Activated T-helper 1 cell treated with anti-CD3 and anti-CD28 coated beads, Interleukin-2, amount 50 U/mL, for 16 hours (primary cell): ENCODE measurements around the gene WSB1.
A peak's percentile ranks its signal among the peaks of the same experiment; 100 is the strongest.

Experiments
- DNase-seq, 2 donors: peaks; one replicate each; pipeline ENCODE4 v3.0.0-alpha.2; 2020; ENCODE audit warnings: low read depth in 1 of 2, low spot score in 1 of 2

WSB1 gene

GRCh38 chr17:27336184-27336583, 42.3 kb downstream of the WSB1 start:
- no peak for DNase-seq

- DNase-seq = no peak
Measured at GRCh38 chr17:27338536-27338985, 44.6 kb downstream of the WSB1 start.

GRCh38 chr17:27339198-27339835, 45.4 kb downstream of the WSB1 start:
- no peak for DNase-seq

GRCh38 chr17:27339836-27340550, 46.1 kb downstream of the WSB1 start:
- DNase-seq = no peak

- DNase-seq = no peak
Measured at GRCh38 chr17:27340575-27340974, 46.7 kb downstream of the WSB1 start.

- no peak for DNase-seq
Measured at GRCh38 chr17:27341041-27341471, 47.1 kb downstream of the WSB1 start.

GRCh38 chr17:27342059-27342458, 48.1 kb downstream of the WSB1 start:
- DNase-seq = no peak

GRCh38 chr17:27343294-27343693, 49.4 kb downstream of the WSB1 start:
- no peak for DNase-seq

- no peak for DNase-seq
Measured at GRCh38 chr17:27343977-27344607, 50.2 kb downstream of the WSB1 start.

GRCh38 chr17:27345141-27345904, 51.4 kb downstream of the WSB1 start:
- DNase-seq = no peak

GRCh38 chr17:27346228-27346899, 52.5 kb downstream of the WSB1 start:
- no peak for DNase-seq

GRCh38 chr17:27348196-27348595, 54.3 kb downstream of the WSB1 start:
- no peak for DNase-seq

- DNase-seq = no peak
Measured at GRCh38 chr17:27349540-27350021, 55.7 kb downstream of the WSB1 start.

- no peak for DNase-seq
Measured at GRCh38 chr17:27351759-27352158, 57.8 kb downstream of the WSB1 start.

- no peak for DNase-seq
Measured at GRCh38 chr17:27352448-27353032, 58.6 kb downstream of the WSB1 start.

GRCh38 chr17:27353033-27353460, 59.1 kb downstream of the WSB1 start:
- no peak for DNase-seq

- peak; percentile 69 to 81 for DNase-seq
Measured at GRCh38 chr17:27353461-27354050, 59.6 kb downstream of the WSB1 start.

- DNase-seq = no peak
Measured at GRCh38 chr17:27354051-27354490, 60.2 kb downstream of the WSB1 start.

- DNase-seq = no peak
Measured at GRCh38 chr17:27354491-27355081, 60.7 kb downstream of the WSB1 start.

GRCh38 chr17:27355419-27355818, 61.5 kb downstream of the WSB1 start:
- DNase-seq = no peak
